ENCODE data around the gene GATAD2A. TPM values are rescaled to one million over a fixed set of nuclear protein-coding genes. Genes with fewer than 3 reads are reported as not detected.

Gene GATAD2A
- total and polyA plus RNA-seq, 9 of the 15 experiments (the other 6 are each of a cell fraction or from before 2014, with no cell fraction given): 2.4 to 226 (median 44.2) TPM

- no peak for TF ChIP-seq CUX1 (CRISPR knock-in tag; IDR thresholded peaks at IDR 0.05)
- peak; percentile 45; the same call in 1 of the 2 replicates for TF ChIP-seq GMEB1 (CRISPR knock-in tag; IDR thresholded peaks at IDR 0.05)
- TF ChIP-seq NFIC (IDR thresholded peaks at IDR 0.05): 0 out of 2 replicates have a peak, but pooled peaks have one; percentile 21
- TF ChIP-seq KDM4B (IDR thresholded peaks at IDR 0.05; ENCODE audit: borderline replicate concordance in 2 of 2, low read depth in 1 of 2): peak in 1 of 2 experiments; percentile 93; a peak in 2 of 4 replicates
- no peak for TF ChIP-seq KLF16 (IDR thresholded peaks at IDR 0.05)
- TF ChIP-seq SPI1 (IDR thresholded peaks at IDR 0.05; ENCODE audit: borderline replicate concordance, low read depth, low read length): peak; percentile 86
- TF ChIP-seq GATAD2B (IDR thresholded peaks at IDR 0.05; ENCODE audit: borderline replicate concordance): no peak; the same call in none of the 2 replicates
- no peak for TF ChIP-seq ZFP1 (CRISPR knock-in tag; IDR thresholded peaks at IDR 0.05)
- TF ChIP-seq ZNF280A (IDR thresholded peaks at IDR 0.05; ENCODE audit: low read depth, partially characterized antibody): no peak
- TF ChIP-seq BRD4 (IDR thresholded peaks at IDR 0.05): peak; percentile 53; the same call in 1 of the 2 replicates
- TF ChIP-seq ZNF277 (CRISPR knock-in tag; IDR thresholded peaks at IDR 0.05; ENCODE audit: borderline replicate concordance): no peak
- TF ChIP-seq LARP7 (IDR thresholded peaks at IDR 0.05): no peak
- TF ChIP-seq HNRNPH1 (optimal IDR thresholded peaks at IDR 0.05; ENCODE audit: low read depth, low read length): no peak
- no peak for TF ChIP-seq ZNF780A (CRISPR knock-in tag; IDR thresholded peaks at IDR 0.05)
- no peak for TF ChIP-seq CBFB (CRISPR knock-in tag; IDR thresholded peaks at IDR 0.05)
- TF ChIP-seq VEZF1 (CRISPR knock-in tag; IDR thresholded peaks at IDR 0.05): peak; percentile 81
Observed at GRCh38 chr19:19515642-19516519, 110.4 kb downstream of the GATAD2A start, which contains the start of gene NDUFA13 (continued).
